Sigmoid colon (tissue), 4 donors: Measurements from ENCODE around the gene ZNF503.

Source experiments
- CTCF ChIP-seq, 4 experiments: fragments of 450-650 bp in 3 of 4; fragments of 200-600 bp in 1 of 4; IDR thresholded peaks; one replicate each; pipeline ENCODE4 v1.5.1; 2016 to 2019; ENCODE audit warnings: antibody characterized with exemption in 4 of 4, mild to moderate bottlenecking in 3 of 4, moderate library complexity in 2 of 4
- POLR2A ChIP-seq, 2 donors: fragments of 450-650 bp; IDR thresholded peaks; one replicate each; pipeline ENCODE4 v1.6.1; 2016; ENCODE audit warnings: antibody characterized with exemption in 2 of 2, mild to moderate bottlenecking in 2 of 2, moderate library complexity in 2 of 2
- POLR2AphosphoS5 ChIP-seq, 4 donors: sonication (generic); formaldehyde crosslinking; IDR thresholded peaks; one replicate each; pipeline ENCODE4 v1.6.1; 2017; ENCODE audit warnings: antibody characterized with exemption in 4 of 4

GRCh38 chr10:75429159-75429827, 27.7 kb upstream of the ZNF503 start:
- TF ChIP-seq POLR2AphosphoS5 (IDR thresholded peaks at IDR 0.05) (no peak), POLR2A (IDR thresholded peaks at IDR 0.05) (no peak), CTCF (IDR thresholded peaks at IDR 0.05) (no peak)
